HG02571 (cell line): ENCODE data around the gene KLLN.
"Not testable (repeated sequence)": the region's sequence is repeated elsewhere in the genome, so short reads cannot be mapped to it uniquely, and the experiment has no call there.

Experiments
- ATAC-seq: cut with Tn5 transposase; IDR thresholded peaks from one replicate; pipeline ENCODE4 v1.9.1; 2021; ENCODE audit warnings: mild to moderate bottlenecking, moderate library complexity; ENCODE audit not compliant: unreplicated experiment

Gene KLLN

GRCh38 chr10:87863053-87863943 lies at the start of gene KLLN, which contains the start of gene PTEN:
Gene KLLN, minus strand, starts transcription at chr10:87863533. Its CDS starts 1,046 bp downstream, at chr10:87862487.
Gene PTEN, plus strand, starts transcription at chr10:87863625. Its CDS starts 845 bp downstream, at chr10:87864470.
- ATAC-seq, result peak; percentile 34

GRCh38 chr10:87903396-87903795 lies 40.1 kb upstream of the KLLN start:
- not testable (repeated sequence) for ATAC-seq

- ATAC-seq, result not testable (repeated sequence)
Observed at GRCh38 chr10:87897957-87898356, 34.6 kb upstream of the KLLN start.

GRCh38 chr10:87896216-87896615 lies 32.9 kb upstream of the KLLN start:
- ATAC-seq, result no peak

- ATAC-seq, result no peak
Observed at GRCh38 chr10:87895430-87895829, 32.1 kb upstream of the KLLN start.

- ATAC-seq, result no peak
Observed at GRCh38 chr10:87887548-87888289, 24.4 kb upstream of the KLLN start.

GRCh38 chr10:87887146-87887545 lies 23.8 kb upstream of the KLLN start:
- ATAC-seq, result no peak

- ATAC-seq, result no peak
Observed at GRCh38 chr10:87886635-87887034, 23.3 kb upstream of the KLLN start.

GRCh38 chr10:87882555-87883294 lies 19.4 kb upstream of the KLLN start:
- no peak for ATAC-seq

GRCh38 chr10:87881373-87882059 lies 18.2 kb upstream of the KLLN start:
- not testable (repeated sequence) for ATAC-seq

- ATAC-seq, result no peak
Observed at GRCh38 chr10:87880336-87880735, 17.0 kb upstream of the KLLN start.

- ATAC-seq, result no peak
Observed at GRCh38 chr10:87878664-87879459, 15.5 kb upstream of the KLLN start.

- no peak for ATAC-seq
Observed at GRCh38 chr10:87875929-87876571, 12.7 kb upstream of the KLLN start.

GRCh38 chr10:87873656-87874055 lies 10.3 kb upstream of the KLLN start:
- no peak for ATAC-seq

GRCh38 chr10:87872828-87873227 lies 9.5 kb upstream of the KLLN start:
- ATAC-seq, result no peak

GRCh38 chr10:87869773-87870551 lies 6.6 kb upstream of the KLLN start:
- no peak for ATAC-seq

- not testable (repeated sequence) for ATAC-seq
Observed at GRCh38 chr10:87869139-87869538, 5.8 kb upstream of the KLLN start.

- ATAC-seq, result no peak
Observed at GRCh38 chr10:87868277-87868676, 4.9 kb upstream of the KLLN start.
